GM23248 (cell line): ENCODE data around the gene CSNK1G1.

Source experiments
- EZH2 ChIP-seq: fragments of 200-600 bp; sonication (generic); IDR thresholded peaks from 2 replicates; pipeline ENCODE4 v1.6.1; 2018; ENCODE audit warnings: antibody characterized with exemption, mild to moderate bottlenecking; ENCODE audit not compliant: insufficient read depth, poor library complexity, severe bottlenecking
- EZH2phosphoT487 ChIP-seq: fragments of 200-600 bp; sonication (generic); IDR thresholded peaks from 2 replicates; pipeline ENCODE4 v1.6.1; 2018; ENCODE audit warnings: antibody characterized with exemption, moderate library complexity, mild to moderate bottlenecking, low read depth; ENCODE audit not compliant: insufficient read depth

- TF ChIP-seq EZH2 (no peak), EZH2phosphoT487 (no peak)
These were observed 12.1 kb downstream of the CSNK1G1 start for GRCh38 chr15:64343841-64344240.
